ENCODE measurements around the gene GPR18.

GPR18 gene

GRCh38 chr13:99228737-99229691, 29.2 kb downstream of the GPR18 start:
- Mint-ChIP-seq H3K9me3 (no peaks in the 10 kb centered on the region), H3K36me3 (ENCODE audit: insufficient read depth) (peaks cover 20% of the 10 kb centered on the region), H3K27me3 (no peaks in the 10 kb centered on the region), H3K4me1 (ENCODE audit: low read depth in 2 of 2) (peaks cover 56 to 58% of the 10 kb centered on the region in 2 donors), H3K27ac (peak overlapping the region; percentile 81 to 94), H3K4me3 (peak overlapping the region; percentile 81 to 87)
- ATAC-seq (replicated peaks) = peak; percentile 80
- no peak for DNase-seq

DNA sequence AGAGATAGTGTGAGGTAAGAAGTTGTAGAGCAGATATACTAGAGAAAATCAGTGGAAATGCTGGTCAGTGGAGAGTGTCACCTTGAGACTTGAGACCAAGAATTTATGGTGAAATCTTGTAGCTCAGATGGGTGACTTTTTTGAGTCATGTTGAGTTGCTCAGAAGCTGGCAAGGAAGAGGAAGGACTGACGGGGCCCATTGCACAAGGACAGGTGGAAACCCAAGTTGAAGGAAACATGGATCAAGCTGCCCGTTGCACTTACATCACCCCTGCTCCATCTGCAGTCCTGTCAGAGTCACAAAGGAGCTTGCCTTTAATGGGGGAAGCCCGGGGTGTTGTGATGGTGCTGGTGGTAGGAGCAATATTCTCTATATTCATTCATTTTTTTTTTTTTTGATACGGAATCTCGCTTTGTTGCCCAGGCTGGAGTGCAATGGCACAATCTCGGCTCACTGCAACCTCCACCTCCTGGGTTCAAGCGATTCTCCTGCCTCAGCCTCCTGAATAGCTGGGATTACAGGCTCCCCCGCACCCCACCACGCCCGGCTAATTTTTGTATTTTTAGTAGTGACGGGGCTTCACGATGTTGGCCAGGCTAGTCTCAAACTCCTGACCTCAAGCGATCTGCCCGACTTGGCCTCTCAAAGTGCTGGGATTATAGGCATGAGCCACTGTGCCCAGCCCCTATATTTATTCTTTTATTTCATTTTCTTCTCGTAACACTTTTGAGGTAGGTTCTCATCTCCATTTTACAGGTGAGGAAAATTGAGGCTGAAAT, 30.1 kb downstream of the GPR18 start:
- DNase-seq (no peak), ATAC-seq (replicated peaks) (no peak)
- no peaks in the 10 kb centered on the region for H3K9me3 Mint-ChIP-seq
- H3K27me3 Mint-ChIP-seq = no peaks in the 10 kb centered on the region
- H3K36me3 Mint-ChIP-seq (ENCODE audit: insufficient read depth) = peaks cover 20% of the 10 kb centered on the region
- H3K4me1 Mint-ChIP-seq (ENCODE audit: low read depth in 2 of 2) = peaks cover 63 to 65% of the 10 kb centered on the region in 2 donors
- H3K4me3 Mint-ChIP-seq = peak overlapping the region; percentile 81 to 87
- H3K27ac Mint-ChIP-seq = peak overlapping the region; percentile 81 to 94

DNA sequence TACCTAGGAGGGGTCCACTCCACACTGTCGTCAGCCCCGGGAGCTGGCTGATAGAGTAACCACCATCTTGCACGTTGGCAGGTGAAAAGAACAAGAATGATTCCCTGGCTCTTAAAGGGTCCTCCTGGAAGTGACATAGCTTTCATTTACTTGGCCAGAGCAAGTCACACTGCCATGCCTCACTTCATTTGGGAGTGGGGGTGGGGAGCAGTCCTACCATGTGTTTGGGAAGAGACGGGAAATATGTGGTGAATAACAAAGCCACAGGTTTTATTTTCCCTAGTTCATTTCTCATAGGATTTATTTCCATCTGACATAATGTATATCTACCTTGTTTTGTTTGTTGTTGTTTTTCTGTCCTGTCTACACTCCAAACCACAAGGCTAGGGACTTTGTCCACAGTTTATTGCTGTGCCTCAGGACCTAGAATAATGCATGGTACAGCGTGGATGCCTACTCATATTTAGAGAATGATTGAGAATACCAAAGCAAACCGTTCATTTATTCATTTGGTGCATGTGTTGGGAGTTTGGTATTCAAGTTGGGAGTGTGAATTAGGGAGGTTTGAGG, 30.8 kb downstream of the GPR18 start:
- Mint-ChIP-seq H3K27me3 (no peaks in the 10 kb centered on the region), H3K9me3 (no peaks in the 10 kb centered on the region), H3K27ac (peak overlapping the region; percentile 12 to 94), H3K36me3 (ENCODE audit: insufficient read depth) (peaks cover 20% of the 10 kb centered on the region), H3K4me3 (peak overlapping the region; percentile 13 to 63), H3K4me1 (ENCODE audit: low read depth in 2 of 2) (peaks cover 68 to 70% of the 10 kb centered on the region in 2 donors)
- ATAC-seq (replicated peaks) (no peak), DNase-seq (no peak)

DNA sequence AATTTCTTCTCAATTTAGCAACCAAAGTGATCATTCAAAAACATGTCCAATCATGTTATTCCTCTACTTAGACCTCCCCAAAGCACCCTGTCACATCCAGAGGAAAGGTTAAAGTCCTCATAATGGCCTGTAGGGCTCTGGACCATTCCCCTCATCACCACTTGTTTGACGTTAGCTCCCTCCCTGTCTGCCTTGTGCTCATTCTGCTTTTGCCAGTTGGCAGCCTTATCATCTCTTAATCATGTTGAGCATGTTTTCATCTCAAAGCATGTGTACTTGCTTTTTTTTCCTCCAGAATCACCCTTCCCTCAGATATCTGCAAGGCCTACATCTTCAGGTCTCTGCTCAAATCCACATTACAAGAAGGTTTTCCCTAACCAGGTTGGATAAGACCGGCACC, 31.7 kb downstream of the GPR18 start:
- H3K36me3 Mint-ChIP-seq (ENCODE audit: insufficient read depth) = peaks cover 17% of the 10 kb centered on the region
- H3K27ac Mint-ChIP-seq = no peak overlapping the region
- peaks cover 72 to 73% of the 10 kb centered on the region in 2 donors for H3K4me1 Mint-ChIP-seq (ENCODE audit: low read depth in 2 of 2)
- DNase-seq = no peak
- no peaks in the 10 kb centered on the region for H3K27me3 Mint-ChIP-seq
- H3K4me3 Mint-ChIP-seq = peak overlapping the region; percentile 6 to 7
- H3K9me3 Mint-ChIP-seq = no peaks in the 10 kb centered on the region
- no peak for ATAC-seq (replicated peaks)

GRCh38 chr13:99225078-99225477, 33.1 kb downstream of the GPR18 start:
- ATAC-seq (replicated peaks) (no peak), DNase-seq (no peak)
- H3K4me3 Mint-ChIP-seq = peak overlapping the region in 1 of 2 donors; percentile 30
- peaks cover 68 to 82% of the 10 kb centered on the region in 2 donors for H3K4me1 Mint-ChIP-seq (ENCODE audit: low read depth in 2 of 2)
- no peaks in the 10 kb centered on the region for H3K9me3 Mint-ChIP-seq
- H3K27ac Mint-ChIP-seq = peak overlapping the region in 1 of 2 donors; percentile 9
- no peaks in the 10 kb centered on the region for H3K27me3 Mint-ChIP-seq
- peaks cover 11% of the 10 kb centered on the region for H3K36me3 Mint-ChIP-seq (ENCODE audit: insufficient read depth)

DNA sequence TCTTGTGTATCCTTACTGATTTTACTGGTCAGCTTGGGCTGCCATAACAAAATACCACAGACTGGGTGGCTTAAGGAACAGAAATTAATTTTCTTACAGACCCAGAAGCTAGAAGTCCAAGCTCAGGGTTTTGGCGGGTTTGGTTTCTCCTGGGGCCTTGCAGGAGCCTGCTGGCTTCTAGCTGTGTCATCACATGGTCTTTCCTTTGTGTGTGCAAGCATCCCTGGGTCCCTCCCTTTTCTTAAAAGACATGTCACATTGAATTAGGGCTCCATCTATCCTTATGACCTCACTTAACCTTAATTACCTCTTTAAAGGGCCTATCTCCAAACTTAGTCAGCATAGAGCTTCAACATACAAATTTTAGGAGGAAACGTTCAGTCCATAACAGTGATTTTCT, 34.2 kb downstream of the GPR18 start:
- DNase-seq = no peak
- H3K27me3 Mint-ChIP-seq = no peaks in the 10 kb centered on the region
- ATAC-seq (replicated peaks) = no peak
- H3K27ac Mint-ChIP-seq = peak overlapping the region; percentile 65 to 76
- H3K36me3 Mint-ChIP-seq (ENCODE audit: insufficient read depth) = peaks cover 6% of the 10 kb centered on the region
- H3K9me3 Mint-ChIP-seq = no peaks in the 10 kb centered on the region
- H3K4me3 Mint-ChIP-seq = peak overlapping the region; percentile 49 to 64
- peaks cover 65 to 80% of the 10 kb centered on the region in 2 donors for H3K4me1 Mint-ChIP-seq (ENCODE audit: low read depth in 2 of 2)

- Mint-ChIP-seq H3K4me1 (ENCODE audit: low read depth in 2 of 2) (peaks cover 65 to 80% of the 10 kb centered on the region in 2 donors), H3K36me3 (ENCODE audit: insufficient read depth) (peaks cover 4% of the 10 kb centered on the region), H3K27me3 (no peaks in the 10 kb centered on the region), H3K4me3 (peak overlapping the region; percentile 49 to 64), H3K27ac (peak overlapping the region; percentile 65 to 76), H3K9me3 (no peaks in the 10 kb centered on the region)
- no peak for DNase-seq
- ATAC-seq (replicated peaks) = no peak
Observed at GRCh38 chr13:99223587-99223986, 34.6 kb downstream of the GPR18 start.

GRCh38 chr13:99221567-99222239, 36.5 kb downstream of the GPR18 start:
- H3K36me3 Mint-ChIP-seq (ENCODE audit: insufficient read depth) = peaks cover 10% of the 10 kb centered on the region
- H3K9me3 Mint-ChIP-seq = no peaks in the 10 kb centered on the region
- ATAC-seq (replicated peaks) (no peak), DNase-seq (no peak)
- peak overlapping the region; percentile 21 to 76 for H3K27ac Mint-ChIP-seq
- no peaks in the 10 kb centered on the region for H3K27me3 Mint-ChIP-seq
- peak overlapping the region; percentile 20 to 64 for H3K4me3 Mint-ChIP-seq
- peaks cover 67 to 88% of the 10 kb centered on the region in 2 donors for H3K4me1 Mint-ChIP-seq (ENCODE audit: low read depth in 2 of 2)

GRCh38 chr13:99220199-99220935, 37.8 kb downstream of the GPR18 start:
- ATAC-seq (replicated peaks) (peak; percentile 26), DNase-seq (no peak)
- Mint-ChIP-seq H3K27me3 (no peaks in the 10 kb centered on the region), H3K36me3 (ENCODE audit: insufficient read depth) (peaks cover 18% of the 10 kb centered on the region), H3K9me3 (no peaks in the 10 kb centered on the region), H3K27ac (no peak overlapping the region), H3K4me1 (ENCODE audit: low read depth in 2 of 2) (peaks cover 60 to 80% of the 10 kb centered on the region in 2 donors), H3K4me3 (peak overlapping the region; percentile 51 to 64)

DNA sequence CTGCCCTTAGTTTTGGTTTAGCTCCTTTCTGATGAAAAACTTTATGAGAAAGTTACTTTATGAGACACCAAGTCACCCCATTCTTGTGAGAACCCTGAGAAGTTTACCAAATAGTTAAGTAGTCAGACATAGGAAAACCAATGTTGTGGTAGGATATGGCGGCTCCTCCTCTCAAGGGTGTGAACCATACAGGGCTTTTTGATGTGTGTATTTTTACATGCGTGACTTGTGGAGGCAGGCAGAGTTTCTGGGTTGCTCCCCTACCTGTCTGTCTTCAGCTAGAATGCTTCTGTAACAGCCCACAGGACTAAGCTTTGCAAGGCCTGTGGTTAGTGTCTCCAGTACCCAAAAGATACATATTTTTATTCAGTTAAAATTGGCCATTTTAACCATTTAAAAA, 39.2 kb downstream of the GPR18 start:
- ATAC-seq (replicated peaks) = peak; percentile 80
- Mint-ChIP-seq H3K4me1 (ENCODE audit: low read depth in 2 of 2) (peaks cover 66 to 83% of the 10 kb centered on the region in 2 donors), H3K27ac (peak overlapping the region; percentile 94 to 96), H3K4me3 (peak overlapping the region; percentile 86 to 88), H3K36me3 (ENCODE audit: insufficient read depth) (peaks cover 22% of the 10 kb centered on the region), H3K9me3 (no peaks in the 10 kb centered on the region), H3K27me3 (no peaks in the 10 kb centered on the region)
- peak; percentile 64 to 67 (median 67) for DNase-seq

DNA sequence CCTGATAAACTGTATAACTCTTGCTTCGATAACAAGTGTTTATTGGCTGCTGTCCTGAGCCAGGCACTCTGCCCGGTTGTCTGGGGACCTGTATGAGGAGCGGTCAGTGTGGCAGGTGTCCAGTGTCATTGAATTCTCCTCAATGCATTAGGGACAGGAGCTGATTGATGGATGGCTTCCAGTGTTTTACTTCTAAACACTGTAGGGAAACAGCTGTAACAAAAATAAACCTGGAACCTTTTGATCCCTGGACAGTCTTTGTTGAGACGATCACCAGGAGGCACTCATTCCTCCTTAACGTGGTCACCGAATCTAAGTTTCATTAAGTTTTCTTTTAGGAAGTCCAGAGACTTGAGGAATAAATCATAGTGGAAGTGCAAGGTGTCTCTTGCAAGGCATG, 39.6 kb downstream of the GPR18 start:
- peaks cover 61 to 80% of the 10 kb centered on the region in 2 donors for H3K4me1 Mint-ChIP-seq (ENCODE audit: low read depth in 2 of 2)
- no peaks in the 10 kb centered on the region for H3K27me3 Mint-ChIP-seq
- H3K36me3 Mint-ChIP-seq (ENCODE audit: insufficient read depth) = peaks cover 22% of the 10 kb centered on the region
- peak overlapping the region; percentile 86 to 88 for H3K4me3 Mint-ChIP-seq
- peak overlapping the region; percentile 94 to 96 for H3K27ac Mint-ChIP-seq
- ATAC-seq (replicated peaks) (no peak), DNase-seq (no peak)
- H3K9me3 Mint-ChIP-seq = no peaks in the 10 kb centered on the region

GRCh38 chr13:99218126-99218525, 40.1 kb downstream of the GPR18 start:
- H3K27me3 Mint-ChIP-seq = no peaks in the 10 kb centered on the region

More at GRCh38 chr13:99218126-99218525, 40.1 kb downstream of the GPR18 start:
- Mint-ChIP-seq H3K4me1 (ENCODE audit: low read depth in 2 of 2) (peaks cover 57 to 76% of the 10 kb centered on the region in 2 donors), H3K9me3 (no peaks in the 10 kb centered on the region), H3K27ac (peak overlapping the region; percentile 94 to 96), H3K36me3 (ENCODE audit: insufficient read depth) (peaks cover 25% of the 10 kb centered on the region), H3K4me3 (peak overlapping the region; percentile 86 to 88)
- DNase-seq (no peak), ATAC-seq (replicated peaks) (no peak)
